ENCODE data around the gene IVD.

GRCh38 chr15:40399370-40399769 lies 6.2 kb upstream of the IVD start:
- TF ChIP-seq, protein P1, sequence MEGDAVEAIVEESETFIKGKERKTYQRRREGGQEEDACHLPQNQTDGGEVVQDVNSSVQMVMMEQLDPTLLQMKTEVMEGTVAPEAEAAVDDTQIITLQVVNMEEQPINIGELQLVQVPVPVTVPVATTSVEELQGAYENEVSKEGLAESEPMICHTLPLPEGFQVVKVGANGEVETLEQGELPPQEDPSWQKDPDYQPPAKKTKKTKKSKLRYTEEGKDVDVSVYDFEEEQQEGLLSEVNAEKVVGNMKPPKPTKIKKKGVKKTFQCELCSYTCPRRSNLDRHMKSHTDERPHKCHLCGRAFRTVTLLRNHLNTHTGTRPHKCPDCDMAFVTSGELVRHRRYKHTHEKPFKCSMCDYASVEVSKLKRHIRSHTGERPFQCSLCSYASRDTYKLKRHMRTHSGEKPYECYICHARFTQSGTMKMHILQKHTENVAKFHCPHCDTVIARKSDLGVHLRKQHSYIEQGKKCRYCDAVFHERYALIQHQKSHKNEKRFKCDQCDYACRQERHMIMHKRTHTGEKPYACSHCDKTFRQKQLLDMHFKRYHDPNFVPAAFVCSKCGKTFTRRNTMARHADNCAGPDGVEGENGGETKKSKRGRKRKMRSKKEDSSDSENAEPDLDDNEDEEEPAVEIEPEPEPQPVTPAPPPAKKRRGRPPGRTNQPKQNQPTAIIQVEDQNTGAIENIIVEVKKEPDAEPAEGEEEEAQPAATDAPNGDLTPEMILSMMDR (IDR thresholded peaks at IDR 0.05), result no peak
- TF ChIP-seq EZH2 (IDR thresholded peaks at IDR 0.05), result no peak
- TF ChIP-seq EZH2phosphoT487 (IDR thresholded peaks at IDR 0.05), result no peak
